ENCODE results near the gene CEACAM4.

GRCh38 chr19:41619018-41619556 is 7.8 kb downstream of the CEACAM4 start:
- TF ChIP-seq, protein P1, sequence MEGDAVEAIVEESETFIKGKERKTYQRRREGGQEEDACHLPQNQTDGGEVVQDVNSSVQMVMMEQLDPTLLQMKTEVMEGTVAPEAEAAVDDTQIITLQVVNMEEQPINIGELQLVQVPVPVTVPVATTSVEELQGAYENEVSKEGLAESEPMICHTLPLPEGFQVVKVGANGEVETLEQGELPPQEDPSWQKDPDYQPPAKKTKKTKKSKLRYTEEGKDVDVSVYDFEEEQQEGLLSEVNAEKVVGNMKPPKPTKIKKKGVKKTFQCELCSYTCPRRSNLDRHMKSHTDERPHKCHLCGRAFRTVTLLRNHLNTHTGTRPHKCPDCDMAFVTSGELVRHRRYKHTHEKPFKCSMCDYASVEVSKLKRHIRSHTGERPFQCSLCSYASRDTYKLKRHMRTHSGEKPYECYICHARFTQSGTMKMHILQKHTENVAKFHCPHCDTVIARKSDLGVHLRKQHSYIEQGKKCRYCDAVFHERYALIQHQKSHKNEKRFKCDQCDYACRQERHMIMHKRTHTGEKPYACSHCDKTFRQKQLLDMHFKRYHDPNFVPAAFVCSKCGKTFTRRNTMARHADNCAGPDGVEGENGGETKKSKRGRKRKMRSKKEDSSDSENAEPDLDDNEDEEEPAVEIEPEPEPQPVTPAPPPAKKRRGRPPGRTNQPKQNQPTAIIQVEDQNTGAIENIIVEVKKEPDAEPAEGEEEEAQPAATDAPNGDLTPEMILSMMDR (IDR thresholded peaks at IDR 0.05), result no peak
- TF ChIP-seq POLR2A (IDR thresholded peaks at IDR 0.05), result no peak

Measured in testis (tissue), 2 donors.